ENCODE results near the gene TNFSF15. TPM values are rescaled to one million over a fixed set of nuclear protein-coding genes. Genes with fewer than 3 reads are reported as not detected.

TNFSF15 gene
- total and polyA plus RNA-seq, 2 donors (not counting 1 experiment from before 2014, with no cell fraction given) = 0.03 TPM; not detected in 1

DNA sequence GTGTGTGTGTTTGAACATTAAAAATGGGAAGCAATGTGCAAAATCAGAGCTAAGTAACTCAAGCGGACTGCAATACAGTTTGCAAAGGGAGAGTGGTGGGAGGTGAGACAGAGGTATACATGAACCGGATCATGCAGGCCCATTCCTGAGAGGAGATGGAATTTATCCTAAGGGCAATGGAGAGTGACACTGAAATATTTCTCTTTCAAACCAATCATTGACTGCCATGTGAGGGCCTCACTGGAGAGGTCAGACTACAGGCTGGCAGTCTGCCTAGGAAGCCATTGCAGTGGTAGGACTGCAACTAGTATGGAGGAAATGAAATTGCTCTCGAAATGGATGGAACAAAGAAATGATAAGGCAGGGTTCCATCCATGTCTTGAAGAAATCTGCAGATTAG, 34.8 kb downstream of the TNFSF15 start:
- Mint-ChIP-seq H3K27ac (no peak overlapping the region), H3K27me3 (peaks cover 2% of the 10 kb centered on the region), H3K4me1 (peaks cover 18% of the 10 kb centered on the region), H3K4me3 (no peak overlapping the region), H3K9me3 (ENCODE audit: insufficient read depth) (no peaks in the 10 kb centered on the region)
- no peak for DNase-seq
- Histone ChIP-seq H3K4me3 (ENCODE audit: control extremely low read depth in 1 of 5, extremely low read depth in 1 of 5, insufficient read depth in 1 of 5, low read depth in 2 of 5, low read length in 4 of 5) (no peak overlapping the region), H3K36me3 (replicated peaks in 1 of 2; ENCODE audit: control extremely low read depth in 1 of 2, control insufficient read depth in 1 of 2, extremely low read depth in 1 of 2, insufficient read depth in 2 of 2, low read length in 1 of 2) (no peaks in the 10 kb centered on the region), H3K9ac (ENCODE audit: low read length) (no peak overlapping the region), H4K20me1 (ENCODE audit: control insufficient read depth, insufficient read depth, low read length, poor library complexity, severe bottlenecking) (no peaks in the 10 kb centered on the region), H3K79me2 (ENCODE audit: control insufficient read depth, insufficient read depth, low read length) (no peaks in the 10 kb centered on the region), H2AFZ (ENCODE audit: insufficient read depth, low read depth, low read length, poor library complexity, severe bottlenecking) (no peak overlapping the region), H3K27ac (ENCODE audit: low read length in 2 of 2) (no peak overlapping the region), H3K4me1 (ENCODE audit: control insufficient read depth in 2 of 2, insufficient read depth in 2 of 2, low read length in 2 of 2) (peaks cover 15 to 25% of the 10 kb centered on the region in 2 donors), H3K4me2 (replicated peaks; ENCODE audit: low read depth, low read length, poor library complexity, severe bottlenecking) (no peak overlapping the region), H3K27me3 (replicated peaks in 1 of 4; ENCODE audit: control extremely low read depth in 1 of 4, control insufficient read depth in 3 of 4, insufficient read depth in 4 of 4, low read length in 3 of 4) (peaks cover 0 to 21% (median 8%) of the 10 kb centered on the region in 4 experiments), H3K9me3 (ENCODE audit: control extremely low read depth in 1 of 3, control insufficient read depth in 2 of 3, insufficient read depth in 1 of 3, low read length in 2 of 3) (no peaks in the 10 kb centered on the region)
- intact Hi-C loops (cut with micrococcal nuclease) = no loop called here
- TF ChIP-seq EZH2 (IDR thresholded peaks at IDR 0.05; ENCODE audit: borderline replicate concordance, insufficient read depth, low read depth, low read length, poor library complexity, severe bottlenecking) = no peak
- TF ChIP-seq, protein P1, sequence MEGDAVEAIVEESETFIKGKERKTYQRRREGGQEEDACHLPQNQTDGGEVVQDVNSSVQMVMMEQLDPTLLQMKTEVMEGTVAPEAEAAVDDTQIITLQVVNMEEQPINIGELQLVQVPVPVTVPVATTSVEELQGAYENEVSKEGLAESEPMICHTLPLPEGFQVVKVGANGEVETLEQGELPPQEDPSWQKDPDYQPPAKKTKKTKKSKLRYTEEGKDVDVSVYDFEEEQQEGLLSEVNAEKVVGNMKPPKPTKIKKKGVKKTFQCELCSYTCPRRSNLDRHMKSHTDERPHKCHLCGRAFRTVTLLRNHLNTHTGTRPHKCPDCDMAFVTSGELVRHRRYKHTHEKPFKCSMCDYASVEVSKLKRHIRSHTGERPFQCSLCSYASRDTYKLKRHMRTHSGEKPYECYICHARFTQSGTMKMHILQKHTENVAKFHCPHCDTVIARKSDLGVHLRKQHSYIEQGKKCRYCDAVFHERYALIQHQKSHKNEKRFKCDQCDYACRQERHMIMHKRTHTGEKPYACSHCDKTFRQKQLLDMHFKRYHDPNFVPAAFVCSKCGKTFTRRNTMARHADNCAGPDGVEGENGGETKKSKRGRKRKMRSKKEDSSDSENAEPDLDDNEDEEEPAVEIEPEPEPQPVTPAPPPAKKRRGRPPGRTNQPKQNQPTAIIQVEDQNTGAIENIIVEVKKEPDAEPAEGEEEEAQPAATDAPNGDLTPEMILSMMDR (IDR thresholded peaks at IDR 0.05) = no peak
- CTCF ChIA-PET = no interaction called here
- WGBS (ENCODE audit: insufficient coverage) = 97% methylated on average over 3 of the region's 3 CpGs
- ATAC-seq (ENCODE audit: low read depth) = no peak
- POLR2A ChIA-PET = no interaction called here

DNA sequence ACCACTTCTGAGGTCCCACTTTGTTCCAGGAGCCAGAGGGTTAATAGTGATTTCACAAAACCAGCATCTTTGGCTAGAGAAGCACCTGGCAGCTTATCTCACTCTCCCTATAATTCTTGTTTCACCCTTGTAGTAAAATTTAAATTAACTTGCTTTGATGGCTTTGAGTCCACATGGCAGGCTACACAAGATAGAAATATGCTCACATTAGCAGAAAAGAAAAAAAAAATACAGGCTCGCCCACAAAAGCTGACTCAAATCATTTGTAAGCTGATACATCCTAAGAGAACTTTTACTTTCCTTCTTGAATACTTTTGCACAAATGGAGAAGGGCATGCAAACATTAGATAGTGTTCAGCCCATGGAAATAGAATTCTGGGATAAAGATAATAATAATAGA, 36.2 kb downstream of the TNFSF15 start:
- Histone ChIP-seq H3K9me3 (ENCODE audit: control extremely low read depth in 1 of 3, control insufficient read depth in 2 of 3, insufficient read depth in 1 of 3, low read length in 2 of 3) (no peaks in the 10 kb centered on the region), H2AFZ (ENCODE audit: insufficient read depth, low read depth, low read length, poor library complexity, severe bottlenecking) (no peak overlapping the region), H3K79me2 (ENCODE audit: control insufficient read depth, insufficient read depth, low read length) (no peaks in the 10 kb centered on the region), H3K4me3 (ENCODE audit: control extremely low read depth in 1 of 5, extremely low read depth in 1 of 5, insufficient read depth in 1 of 5, low read depth in 2 of 5, low read length in 4 of 5) (no peak overlapping the region), H3K27ac (ENCODE audit: low read length in 2 of 2) (no peak overlapping the region), H3K27me3 (replicated peaks in 1 of 4; ENCODE audit: control extremely low read depth in 1 of 4, control insufficient read depth in 3 of 4, insufficient read depth in 4 of 4, low read length in 3 of 4) (peaks cover 0 to 15% (median 6%) of the 10 kb centered on the region in 4 experiments), H3K4me1 (ENCODE audit: control insufficient read depth in 2 of 2, insufficient read depth in 2 of 2, low read length in 2 of 2) (peaks cover 6 to 11% of the 10 kb centered on the region in 2 donors), H3K9ac (ENCODE audit: low read length) (no peak overlapping the region), H3K36me3 (replicated peaks in 1 of 2; ENCODE audit: control extremely low read depth in 1 of 2, control insufficient read depth in 1 of 2, extremely low read depth in 1 of 2, insufficient read depth in 2 of 2, low read length in 1 of 2) (no peaks in the 10 kb centered on the region), H3K4me2 (replicated peaks; ENCODE audit: low read depth, low read length, poor library complexity, severe bottlenecking) (no peak overlapping the region), H4K20me1 (ENCODE audit: control insufficient read depth, insufficient read depth, low read length, poor library complexity, severe bottlenecking) (no peaks in the 10 kb centered on the region)
- no peak overlapping the region for H3K27ac Mint-ChIP-seq
- CTCF ChIA-PET = no interaction called here
- TF ChIP-seq EZH2 (IDR thresholded peaks at IDR 0.05; ENCODE audit: borderline replicate concordance, insufficient read depth, low read depth, low read length, poor library complexity, severe bottlenecking) = no peak
- TF ChIP-seq, protein P1 (IDR thresholded peaks at IDR 0.05) = no peak
- DNase-seq (no peak), ATAC-seq (ENCODE audit: low read depth) (no peak)
- no peak overlapping the region for H3K4me3 Mint-ChIP-seq
- peaks cover 9% of the 10 kb centered on the region for H3K4me1 Mint-ChIP-seq
- no CpG with 5 or more reads among the region's 1 CpG for WGBS (ENCODE audit: insufficient coverage)
- intact Hi-C loops (cut with micrococcal nuclease) = no loop called here
- no peaks in the 10 kb centered on the region for H3K9me3 Mint-ChIP-seq (ENCODE audit: insufficient read depth)
- POLR2A ChIA-PET = no interaction called here
- H3K27me3 Mint-ChIP-seq = peaks cover 5% of the 10 kb centered on the region
